Stimulated activated CD8-positive, alpha-beta memory T cell treated with anti-CD3 and anti-CD28 coated beads, Interleukin-12 subunit alpha, Interleukin-12 subunit beta, amount 100 ng/mL, for 4 hours (primary cell): ENCODE data around the gene HIRIP3.
"Not testable (repeated sequence)": the region's sequence is repeated elsewhere in the genome, so short reads cannot be mapped to it uniquely, and the experiment has no call there.

Source experiments
- DNase-seq: peaks from one replicate; pipeline ENCODE4 v3.0.0-alpha.2; 2020; ENCODE audit warnings: low read depth

The HIRIP3 gene

GRCh38 chr16:30016555-30017276 is 21.3 kb upstream of the HIRIP3 start:
- DNase-seq, result no peak

GRCh38 chr16:30015450-30015849 is 20.0 kb upstream of the HIRIP3 start:
- not testable (repeated sequence) for DNase-seq

GRCh38 chr16:30012598-30012997 is 17.2 kb upstream of the HIRIP3 start:
- DNase-seq, result not testable (repeated sequence)

GRCh38 chr16:30011714-30012504 is 16.5 kb upstream of the HIRIP3 start:
- no peak for DNase-seq

GRCh38 chr16:30010844-30011713 is 15.7 kb upstream of the HIRIP3 start, which contains the start of gene DOC2A:
DOC2A (minus strand) TSS chr16:30011027; CDS start chr16:30010222, 805 bp downstream.
- no peak for DNase-seq

GRCh38 chr16:30009990-30010843 is 14.8 kb upstream of the HIRIP3 start:
- DNase-seq, result no peak

DNA sequence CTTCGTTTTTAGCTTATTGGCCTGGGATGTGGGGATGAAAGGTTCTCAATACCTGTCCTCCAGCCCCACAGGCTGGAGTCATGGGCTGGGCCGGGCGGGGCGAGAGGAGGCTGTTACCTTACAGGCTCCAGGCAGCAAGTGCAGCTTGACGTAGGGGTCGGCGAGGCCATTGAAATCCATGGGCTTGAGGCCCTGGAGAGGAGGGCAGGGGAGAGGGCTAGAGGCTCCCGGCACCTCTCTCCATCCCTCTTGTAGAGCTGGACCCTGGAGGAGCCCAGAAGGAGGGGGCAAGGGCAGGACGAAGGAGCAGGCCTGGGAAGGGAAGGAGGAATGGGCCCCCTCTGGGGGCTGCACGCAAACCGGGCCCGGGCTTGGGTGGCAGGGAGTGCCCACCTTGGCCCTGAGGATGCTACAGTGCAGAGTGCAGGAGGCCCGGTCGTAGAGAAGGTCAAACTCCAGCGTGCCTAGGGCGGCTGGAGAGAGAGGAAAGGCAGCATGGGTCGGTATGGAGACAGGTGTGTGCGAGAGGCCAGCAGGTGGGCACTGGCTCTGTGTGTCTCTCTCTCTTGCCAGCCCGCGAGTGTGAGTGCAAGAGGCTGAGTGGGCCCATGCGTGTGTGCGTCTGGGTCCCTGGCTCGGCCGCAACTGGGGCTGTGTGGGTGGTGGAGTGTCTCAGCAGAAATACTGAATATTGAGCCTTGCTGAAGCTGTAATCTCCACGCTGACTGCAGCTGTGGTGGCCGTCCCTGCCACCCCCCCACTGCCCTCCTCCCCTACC is 13.9 kb upstream of the HIRIP3 start:
- no peak for DNase-seq

DNA sequence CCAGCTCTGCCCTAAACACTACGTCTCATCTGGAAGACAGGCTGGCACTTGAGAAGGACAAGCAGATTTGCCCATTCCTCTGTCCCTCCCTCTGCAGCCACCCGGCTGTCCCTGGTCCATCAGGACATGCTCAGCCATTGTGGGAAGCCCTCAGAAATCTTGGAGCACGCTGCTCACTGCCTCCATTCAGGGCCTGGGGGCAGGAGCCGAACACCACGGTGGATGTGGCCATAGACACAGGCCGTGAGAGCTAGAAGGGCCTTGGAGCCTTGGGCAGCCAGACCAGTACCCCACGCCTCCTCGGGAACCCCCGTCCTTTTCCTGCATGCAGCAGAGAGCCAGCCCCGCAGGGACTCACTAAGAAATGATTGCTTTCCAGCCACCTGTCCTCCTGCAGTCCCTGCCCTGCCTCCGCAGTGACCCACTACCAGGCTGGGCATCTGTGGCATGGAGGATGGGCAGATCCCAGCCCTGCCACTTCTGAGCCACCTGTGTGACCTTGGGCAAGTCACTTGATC is 12.0 kb upstream of the HIRIP3 start:
- no peak for DNase-seq

DNA sequence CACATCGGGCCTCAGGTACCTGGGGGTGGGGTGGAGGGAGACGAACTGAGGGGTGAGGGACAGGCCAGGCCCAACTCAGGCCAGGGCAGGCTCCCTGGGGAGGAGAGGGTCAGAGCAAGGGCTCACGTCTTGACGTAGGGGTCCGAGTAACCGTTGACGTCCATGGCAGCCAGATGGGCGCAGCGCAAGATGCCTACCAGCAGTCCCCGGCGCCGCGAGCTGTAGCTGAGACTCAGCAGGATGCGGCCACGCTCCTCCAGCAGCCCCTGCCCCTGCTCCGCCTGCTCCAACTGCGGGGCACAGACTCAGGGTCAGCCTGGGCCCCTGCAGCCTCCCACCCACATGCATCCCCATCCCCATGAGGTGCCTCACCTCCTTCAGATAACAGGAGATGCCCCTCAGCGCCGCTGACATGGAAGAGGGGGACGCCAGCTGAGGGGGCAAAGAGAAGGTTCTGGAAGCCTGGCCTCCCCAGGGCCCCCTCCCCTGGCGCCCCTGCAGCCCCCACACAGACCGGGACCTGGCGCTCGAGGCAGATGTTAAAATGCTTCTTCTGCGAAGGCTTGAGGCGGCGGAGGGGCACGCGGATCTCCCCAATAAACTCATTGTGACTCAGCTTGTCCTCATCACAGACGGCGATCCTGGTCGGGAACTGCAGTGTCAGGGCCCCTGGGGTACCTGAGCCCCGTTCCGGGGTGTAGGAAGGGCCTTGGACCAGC is 11.4 kb upstream of the HIRIP3 start:
- no peak for DNase-seq

- no peak for DNase-seq
These were observed 10.7 kb upstream of the HIRIP3 start for GRCh38 chr16:30006095-30006473.

- no peak for DNase-seq
These were observed 10.1 kb upstream of the HIRIP3 start for GRCh38 chr16:30005341-30006094.

GRCh38 chr16:30004811-30005242 is 9.4 kb upstream of the HIRIP3 start:
- no peak for DNase-seq

DNA sequence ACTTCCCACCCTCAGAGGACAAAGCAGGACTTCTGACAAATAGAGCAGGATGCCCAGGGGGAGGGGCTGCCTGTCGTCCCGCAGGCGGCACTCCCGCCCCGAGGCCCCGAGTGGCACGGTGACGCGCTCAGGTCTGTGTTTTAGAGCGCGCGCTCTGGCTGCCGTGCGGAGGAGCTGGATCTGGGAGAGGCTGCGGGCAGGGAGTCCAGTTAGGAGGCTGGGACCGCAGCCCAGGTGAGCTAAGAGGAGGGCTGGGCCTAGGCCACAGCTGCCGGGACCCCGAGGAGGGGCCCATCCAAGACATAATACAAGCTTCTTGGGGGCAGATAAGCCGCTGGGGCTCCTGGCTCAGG is 9.0 kb upstream of the HIRIP3 start:
- DNase-seq, result no peak

DNA sequence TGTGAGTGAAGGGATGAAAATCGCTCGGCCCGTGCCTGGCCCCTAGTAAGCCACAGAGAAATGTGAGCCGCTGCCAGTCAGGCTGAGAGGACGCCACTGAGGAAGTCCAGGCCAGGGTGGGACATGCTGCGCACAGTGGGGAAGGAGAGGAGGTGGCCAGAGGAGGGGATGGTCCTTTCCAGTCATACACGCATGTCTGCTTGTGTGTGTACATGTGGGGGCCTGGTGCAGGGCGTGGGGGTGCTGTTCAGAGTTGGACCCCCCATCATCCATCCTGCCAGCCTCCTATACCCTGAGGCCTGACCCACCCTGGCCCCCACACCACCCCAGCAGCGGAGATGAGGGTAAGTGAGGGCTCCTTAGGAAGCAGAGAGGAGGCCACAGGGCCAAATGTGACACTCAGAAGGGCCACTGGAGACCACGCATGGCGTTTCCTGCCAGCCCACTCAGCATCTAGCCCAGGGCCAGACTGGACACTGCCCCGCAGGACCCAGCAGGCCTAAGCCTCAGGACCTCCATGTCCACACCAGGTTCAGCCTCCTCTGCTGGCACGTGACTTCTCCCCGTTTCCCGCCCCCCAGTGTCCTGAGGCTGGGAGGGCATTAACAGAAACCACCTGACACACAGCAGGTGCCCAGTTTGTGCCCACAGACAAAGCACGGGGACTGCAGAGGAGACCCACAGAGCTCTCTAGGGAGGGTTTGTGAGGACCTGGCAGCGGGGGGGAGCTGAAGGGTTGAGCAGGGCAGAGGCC is 8.4 kb upstream of the HIRIP3 start:
- no peak for DNase-seq

DNA sequence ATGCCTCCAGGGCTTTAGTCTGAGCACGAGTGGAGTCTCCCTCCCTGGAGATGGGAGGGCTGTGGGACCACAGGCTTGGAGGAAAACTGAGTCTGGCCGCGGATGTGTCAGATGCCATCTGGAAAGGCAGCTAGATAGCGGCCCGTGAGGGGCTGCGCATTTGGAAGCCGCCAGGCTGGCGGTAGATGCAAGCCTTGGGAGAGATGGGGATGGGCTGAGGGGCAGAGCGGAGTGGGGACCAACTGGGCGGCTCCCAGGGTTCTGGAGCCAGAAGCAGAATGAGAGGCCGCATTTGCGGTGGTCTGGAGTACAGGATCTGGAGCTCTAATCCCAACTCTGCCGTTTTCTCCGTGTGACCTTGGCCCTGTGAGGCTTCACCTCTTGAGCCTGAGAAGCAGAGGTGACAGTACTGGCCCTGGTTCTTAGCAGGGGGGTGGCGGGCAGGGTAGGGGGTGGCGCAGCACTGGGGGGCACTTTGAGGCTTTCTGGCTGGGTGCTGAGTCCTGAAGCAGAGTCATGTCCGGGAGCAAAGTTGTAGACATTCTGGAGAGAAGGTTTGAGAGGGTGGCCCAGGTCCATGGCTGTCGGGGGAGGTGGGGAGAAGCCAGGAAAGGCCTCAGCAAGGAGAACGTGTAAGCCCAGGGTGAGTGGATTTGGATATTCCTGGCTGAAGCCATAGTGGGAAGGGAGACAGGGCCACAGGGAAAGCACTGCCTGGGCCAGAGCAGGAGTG is 7.4 kb upstream of the HIRIP3 start:
- no peak for DNase-seq

DNA sequence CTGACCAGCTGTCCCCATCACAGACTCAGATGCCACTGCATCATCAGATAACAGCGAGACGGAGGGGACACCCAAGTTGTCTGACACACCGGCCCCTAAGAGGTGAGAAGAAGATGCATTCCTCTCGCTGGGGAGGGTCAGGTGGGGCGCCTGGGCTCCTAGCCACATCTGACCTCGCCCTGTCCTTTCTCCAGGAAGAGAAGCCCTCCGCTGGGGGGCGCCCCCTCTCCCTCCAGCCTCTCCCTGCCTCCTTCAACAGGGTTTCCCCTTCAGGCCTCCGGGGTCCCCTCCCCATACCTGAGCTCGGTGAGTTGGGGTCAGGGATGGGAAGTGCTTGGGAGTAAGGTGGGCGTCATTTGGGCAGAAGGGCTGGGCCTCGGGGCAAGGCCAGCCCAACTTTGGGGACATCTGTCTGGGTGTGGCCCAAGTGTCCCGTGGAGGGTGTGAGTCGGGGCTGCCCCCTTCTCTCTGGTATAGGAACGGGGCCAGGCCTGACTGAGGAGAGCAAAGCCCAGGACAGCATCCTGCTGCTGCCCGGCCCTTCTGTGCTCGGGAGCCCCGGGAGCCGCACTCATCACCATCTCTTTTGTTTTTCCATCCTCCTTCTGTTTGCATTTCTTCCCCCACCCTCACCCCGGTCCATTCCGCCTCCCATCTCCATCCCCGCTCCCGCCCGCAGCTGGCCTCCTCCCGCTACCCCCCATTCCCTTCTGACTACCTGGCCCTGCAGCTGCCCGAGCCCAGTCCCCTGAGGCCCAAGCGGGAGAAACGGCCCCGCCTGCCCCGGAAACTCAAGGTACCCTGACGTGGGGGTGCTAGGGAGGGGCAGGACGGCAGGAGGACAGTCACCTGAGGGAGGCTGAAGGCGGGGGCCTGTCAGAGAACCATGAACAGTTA is 5.6 kb upstream of the HIRIP3 start:
- DNase-seq, result no peak

GRCh38 chr16:29999605-30000004 is 4.2 kb upstream of the HIRIP3 start:
- no peak for DNase-seq
